IPS DF 19.7 (cell line): ENCODE results near the gene IP6K3.

Experiments
- DNase-seq: peaks from one replicate; pipeline ENCODE4 v3.0.0-alpha.2; 2013; ENCODE audit warnings: low read depth, low spot score

IP6K3 gene

GRCh38 chr6:33777398-33778388 is 31.0 kb upstream of the IP6K3 start:
- no peak for DNase-seq

DNA sequence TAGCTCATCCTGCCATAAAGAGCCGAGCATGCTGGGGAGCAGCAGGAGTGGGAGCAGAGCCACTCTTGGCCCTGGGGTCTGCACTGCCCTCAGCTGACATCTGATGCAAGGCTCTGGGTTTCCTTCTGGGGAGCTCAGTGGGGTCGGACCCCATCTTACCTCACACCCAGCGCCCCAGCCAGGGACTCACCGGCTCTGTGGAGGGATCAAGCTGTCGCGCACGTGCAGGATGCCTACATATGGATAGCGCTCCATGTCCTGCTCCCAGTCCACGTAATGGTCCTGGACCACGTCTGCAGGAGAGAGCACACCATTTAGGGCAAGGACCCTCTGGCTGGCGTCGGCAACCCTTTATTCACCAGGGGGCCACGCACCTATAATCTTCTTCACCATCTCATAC is 30.1 kb upstream of the IP6K3 start:
- DNase-seq: no peak

DNA sequence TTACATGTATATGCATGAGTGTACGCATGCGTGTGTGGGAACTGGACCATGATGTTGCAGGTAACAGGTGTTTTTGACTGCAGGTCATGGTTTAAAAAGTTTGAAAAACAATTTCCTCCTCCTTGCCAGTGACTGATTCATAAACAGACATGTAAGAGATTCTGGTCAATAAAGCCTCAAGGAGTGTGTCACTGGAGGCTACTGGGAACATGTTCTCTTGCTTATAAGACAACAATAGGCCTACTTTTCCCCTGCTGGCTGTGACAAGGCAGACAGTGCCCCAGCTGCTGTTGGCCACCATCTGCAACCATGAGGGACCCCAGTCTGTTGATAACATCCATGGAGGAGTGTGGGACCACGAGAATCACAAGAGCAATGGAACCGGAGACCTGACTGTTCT is 29.5 kb upstream of the IP6K3 start:
- DNase-seq: no peak

- DNase-seq: no peak
These were observed 28.1 kb upstream of the IP6K3 start for GRCh38 chr6:33774774-33775173.

- DNase-seq: no peak
These were observed 26.3 kb upstream of the IP6K3 start for GRCh38 chr6:33772902-33773472.

GRCh38 chr6:33772082-33772830 is 25.6 kb upstream of the IP6K3 start:
- DNase-seq: no peak

GRCh38 chr6:33771146-33772081 is 24.7 kb upstream of the IP6K3 start:
- DNase-seq: peak; percentile 59

- DNase-seq: no peak
These were observed 24.1 kb upstream of the IP6K3 start for GRCh38 chr6:33770833-33771145.

DNA sequence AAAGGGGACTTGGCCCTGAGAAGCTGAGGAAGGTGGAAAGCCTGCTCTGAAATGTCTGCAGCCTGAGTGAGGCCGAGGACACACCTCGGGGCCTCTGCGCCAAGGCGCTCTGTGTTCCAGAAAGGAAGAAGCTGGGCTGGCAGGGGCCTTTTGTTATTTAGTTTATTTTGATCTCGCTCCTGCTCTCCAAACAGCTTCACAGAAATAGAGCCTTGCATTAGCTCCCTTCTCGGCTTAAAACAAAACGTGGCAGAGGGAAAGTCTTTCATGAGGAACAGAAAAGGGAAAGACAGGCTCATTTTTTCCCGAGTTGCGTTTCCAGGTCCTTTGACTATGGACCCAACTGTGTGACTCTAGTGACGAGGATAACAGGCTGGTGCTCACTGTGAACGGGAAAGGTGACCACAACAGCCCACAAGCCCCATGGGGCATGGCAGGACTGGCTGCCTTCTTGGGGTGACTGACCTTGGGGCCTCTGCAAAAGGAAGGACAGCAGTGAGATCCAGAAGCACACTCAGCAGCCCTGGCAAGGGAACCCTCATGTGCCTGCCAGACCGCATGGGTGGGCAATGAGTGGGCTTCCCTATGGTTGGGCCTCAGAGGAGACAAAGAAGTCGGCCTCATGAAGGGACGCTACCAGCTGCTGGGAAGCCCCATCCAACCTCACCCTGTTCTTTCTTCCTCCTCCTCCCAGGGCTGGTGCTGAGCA is 23.6 kb upstream of the IP6K3 start:
- DNase-seq: no peak

- DNase-seq: no peak
These were observed 22.6 kb upstream of the IP6K3 start for GRCh38 chr6:33769248-33769821.

DNA sequence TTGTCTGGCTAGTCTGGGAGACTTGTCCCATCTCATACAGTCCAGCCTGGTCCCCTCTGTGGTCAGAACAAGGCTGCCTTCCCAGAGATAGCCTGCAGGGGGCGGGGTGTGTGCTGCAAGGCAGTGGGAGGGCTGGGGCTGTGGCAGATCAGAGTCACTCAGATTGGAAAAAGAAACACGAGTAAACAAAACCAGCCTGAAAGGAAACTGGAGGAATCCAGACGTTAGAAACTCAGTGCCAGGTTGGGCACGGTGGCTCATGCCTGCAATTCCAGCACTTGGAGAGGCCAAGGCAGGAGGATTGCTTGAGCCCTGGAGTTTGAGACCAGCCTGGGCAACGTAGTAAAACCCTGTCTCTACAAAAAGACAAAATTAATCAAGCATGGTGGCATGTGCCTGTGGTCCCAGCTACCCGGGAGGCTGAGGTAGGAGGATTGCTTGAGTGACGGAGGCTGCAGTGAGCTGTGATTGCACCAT is 22.0 kb upstream of the IP6K3 start:
- no peak for DNase-seq

DNA sequence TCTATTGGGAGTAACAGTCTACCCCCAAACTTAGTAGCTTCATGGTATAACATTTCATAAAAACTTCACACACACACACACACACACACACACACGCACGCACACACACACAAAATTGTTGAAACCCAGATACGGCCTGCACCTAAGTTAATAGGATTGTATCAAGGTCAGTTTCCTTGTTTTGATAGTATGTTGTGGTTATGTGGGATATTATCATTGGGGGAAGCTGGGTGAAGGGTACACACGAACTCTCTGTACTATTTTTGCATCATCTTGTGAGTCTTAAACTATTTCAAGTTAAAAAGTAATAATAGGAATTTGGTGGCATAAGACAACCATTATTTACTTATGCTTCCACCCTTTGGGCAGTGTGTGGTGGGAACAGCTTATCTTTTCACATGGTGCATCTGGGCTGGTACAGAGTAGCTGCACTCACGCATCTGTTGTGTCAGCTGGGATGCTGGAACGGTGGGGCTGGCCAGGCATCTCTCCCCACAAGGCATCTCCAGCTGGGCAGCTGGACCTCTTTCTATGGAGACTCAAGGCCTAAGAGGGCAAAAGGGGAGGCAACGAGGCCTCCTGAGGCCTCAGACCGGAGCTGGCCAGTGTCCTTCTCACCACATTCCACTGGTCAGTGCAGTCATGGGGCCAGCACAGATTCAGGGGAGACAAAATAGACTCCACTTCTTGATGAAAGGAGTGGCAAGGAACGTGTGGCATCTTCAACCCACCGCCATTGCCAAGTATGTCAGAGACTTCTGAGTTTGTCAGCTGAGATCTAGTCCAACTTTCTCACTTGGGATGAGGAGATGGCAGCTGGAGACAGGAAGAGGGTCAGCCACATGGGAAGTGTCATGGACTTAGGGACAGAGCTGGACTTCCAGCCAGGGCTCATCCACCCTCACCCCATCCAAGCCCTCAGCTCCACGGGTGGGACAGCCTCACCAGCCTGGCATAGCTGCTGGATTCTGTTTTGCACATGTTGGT is 20.5 kb upstream of the IP6K3 start:
- DNase-seq: no peak

GRCh38 chr6:33765368-33765767 is 18.7 kb upstream of the IP6K3 start:
- DNase-seq: no peak

- no peak for DNase-seq
These were observed 17.3 kb upstream of the IP6K3 start for GRCh38 chr6:33764036-33764435.

DNA sequence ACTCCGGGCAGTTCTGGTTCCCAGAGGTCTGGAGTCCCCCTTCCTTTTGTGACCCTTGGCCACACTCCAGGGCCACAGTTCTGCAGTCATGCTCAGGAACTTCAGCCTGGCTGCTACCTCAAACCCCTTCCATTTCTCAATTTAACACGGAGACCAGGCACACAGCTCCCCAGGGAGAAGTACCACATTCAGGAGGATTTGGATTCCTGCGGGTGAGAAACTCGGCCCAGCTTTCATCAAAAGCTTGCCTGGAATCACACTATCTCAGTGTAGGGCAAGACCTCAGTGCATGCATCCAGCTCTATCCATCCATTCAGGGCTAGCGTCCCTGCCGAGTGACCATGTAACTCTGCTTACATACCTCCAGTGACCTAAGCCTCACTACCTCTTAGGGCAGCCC is 16.8 kb upstream of the IP6K3 start:
- DNase-seq: no peak

DNA sequence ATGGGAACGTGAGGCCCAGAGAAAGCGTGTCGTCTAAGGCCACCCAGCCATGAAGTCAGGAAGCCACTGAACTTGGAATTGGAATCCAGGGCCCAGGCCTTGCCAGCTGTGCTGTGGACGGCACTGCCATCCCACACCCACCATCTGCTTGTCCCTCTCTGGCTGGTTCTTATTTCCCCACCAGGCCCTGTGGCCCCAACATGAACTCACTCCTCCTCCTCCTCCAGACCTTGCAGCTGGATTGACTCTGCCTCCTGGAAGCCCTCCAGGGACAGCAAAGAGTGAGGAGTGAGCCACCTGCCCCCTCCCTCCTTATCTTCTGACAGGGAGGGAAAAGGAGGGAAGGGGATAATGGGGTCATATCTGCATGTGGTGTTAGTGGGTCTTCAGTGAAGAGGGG is 16.0 kb upstream of the IP6K3 start:
- no peak for DNase-seq

- DNase-seq: no peak
These were observed 15.4 kb upstream of the IP6K3 start for GRCh38 chr6:33761922-33762629.

DNA sequence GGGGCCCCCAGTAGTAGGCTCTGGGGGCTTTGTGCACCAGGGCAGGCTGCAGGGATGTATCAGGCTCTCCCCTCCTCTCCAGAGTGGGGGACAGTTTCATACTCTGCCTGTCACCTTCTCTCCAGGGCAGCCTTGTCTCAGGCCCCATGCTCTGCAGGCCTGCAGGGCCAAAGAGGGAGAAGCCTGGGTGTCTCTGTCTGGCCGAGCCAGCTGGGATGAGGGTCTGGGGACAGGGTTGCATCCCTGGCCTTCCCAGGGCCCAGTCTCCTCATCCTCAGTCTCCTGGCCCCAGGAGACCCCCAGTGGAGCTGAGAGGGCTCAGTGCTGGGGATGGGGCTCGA is 14.8 kb upstream of the IP6K3 start:
- DNase-seq: no peak
